H1 (cell line): ENCODE results near the gene ACSF2. TPM values are rescaled to one million over a fixed set of nuclear protein-coding genes. Genes with fewer than 3 reads are reported as not detected.

Experiments used
- CTCF ChIA-PET: fragments of 300-600 bp; sonication (Branson Sonifier 250); formaldehyde crosslinking; loops from one replicate; lab custom pipeline; 2021; ENCODE audit not compliant: partially characterized antibody; lab: Charles Lee
- POLR2A ChIA-PET: fragments of 300-600 bp; sonication (Branson Sonifier 250); formaldehyde crosslinking; loops from one replicate; lab custom pipeline; 2021; ENCODE audit warnings: inconsistent platforms; ENCODE audit not compliant: partially characterized antibody; lab: Charles Lee
- DNase-seq, 2 experiments: peaks; one replicate each; pipeline versions ENCODE4 v3.0.0 to v3.0.0-alpha.2; 2010 to 2022; ENCODE audit warnings: low spot score in 2 of 2, low read depth in 1 of 2, mixed read lengths in 1 of 2
- FAIRE-seq: peaks from 2 replicates; lab custom pipeline; 2011; peaks lifted over from hg19 to GRCh38; lab: Jason Lieb, UNC
- H2AFZ ChIP-seq: 2 replicates; pipeline ENCODE4 v1.8.1; 2012; ENCODE audit warnings: low read length, inconsistent platforms
- H2AK5ac ChIP-seq: 2 replicates; pipeline ENCODE4 v1.6.1; 2013; ENCODE audit warnings: low read depth, low read length
- H2BK120ac ChIP-seq: replicated peaks from 2 replicates; pipeline ENCODE3; 2013; ENCODE audit warnings: low read depth, low read length, inconsistent platforms
- H2BK12ac ChIP-seq: 2 replicates; pipeline ENCODE4 v1.6.1; 2013; ENCODE audit warnings: low read depth, low read length
- H2BK15ac ChIP-seq: 2 replicates; pipeline ENCODE4 v1.6.1; 2013; ENCODE audit warnings: low read length
- H2BK20ac ChIP-seq: 2 replicates; pipeline ENCODE4 v1.6.1; 2013; ENCODE audit warnings: low read length
- H2BK5ac ChIP-seq: 2 replicates; pipeline ENCODE4 v1.6.1; 2013; ENCODE audit warnings: low read depth, low read length
- H3K14ac ChIP-seq: 2 replicates; pipeline ENCODE4 v1.6.1; 2013; ENCODE audit warnings: inconsistent platforms; ENCODE audit not compliant: insufficient read length
- H3K18ac ChIP-seq: 2 replicates; pipeline ENCODE4 v1.6.1; 2013; ENCODE audit warnings: low read length; ENCODE audit errors: extremely low read depth
- H3K23ac ChIP-seq: 2 replicates; pipeline ENCODE4 v1.6.1; 2013; ENCODE audit warnings: inconsistent platforms; ENCODE audit not compliant: insufficient read length
- H3K23me2 ChIP-seq: 2 replicates; pipeline ENCODE4 v1.6.1; 2013; ENCODE audit warnings: low read depth, low read length
- H3K27ac ChIP-seq: 2 replicates; pipeline ENCODE4 v1.6.1; 2011; ENCODE audit warnings: low read depth, low read length, inconsistent platforms
- H3K27me3 ChIP-seq, 4 experiments: replicated peaks in 1 of 4; 1 replicate in 1 of 4; 2 replicates in 3 of 4; pipeline versions ENCODE4 v1.6.1 to v1.8.1; 2011 to 2013; ENCODE audit warnings: low read length in 3 of 4, mild to moderate bottlenecking in 3 of 4, inconsistent platforms in 2 of 4, mixed read lengths in 2 of 4, moderate library complexity in 1 of 4; ENCODE audit not compliant: control insufficient read depth in 3 of 4, insufficient read depth in 3 of 4; ENCODE audit errors: extremely low read depth in 1 of 4
- H3K36me3 ChIP-seq, 4 experiments: 2 replicates each; pipeline versions ENCODE4 v1.6.1 to v1.8.1; 2011 to 2013; ENCODE audit warnings: mild to moderate bottlenecking in 4 of 4, low read length in 3 of 4, moderate library complexity in 2 of 4, control low read depth in 1 of 4, inconsistent platforms in 1 of 4; ENCODE audit not compliant: insufficient read depth in 4 of 4, control insufficient read depth in 2 of 4
- H3K4ac ChIP-seq: replicated peaks from 2 replicates; pipeline ENCODE3; 2013; ENCODE audit warnings: low read length, low read depth, mixed read lengths, inconsistent platforms; ENCODE audit not compliant: insufficient read length
- H3K4me1 ChIP-seq, 4 experiments: replicated peaks in 1 of 4; 1 replicate in 1 of 4; 2 replicates in 3 of 4; pipeline versions ENCODE4 v1.6.1 to v1.8.1; 2011 to 2013; ENCODE audit warnings: low read length in 3 of 4, inconsistent platforms in 2 of 4, mixed read lengths in 1 of 4; ENCODE audit not compliant: insufficient read depth in 4 of 4, control insufficient read depth in 3 of 4
- H3K4me2 ChIP-seq, 2 experiments: 2 replicates each; pipeline versions ENCODE4 v1.6.1 to v1.8.1; 2011 to 2013; ENCODE audit warnings: low read depth in 2 of 2, low read length in 2 of 2, control low read depth in 1 of 2, inconsistent platforms in 1 of 2, mild to moderate bottlenecking in 1 of 2; ENCODE audit not compliant: insufficient read depth in 1 of 2
- H3K4me3 ChIP-seq, 4 experiments: fragments of 200-600, 300-600 bp in 1 of 4; sonication (generic), shearing (Covaris generic), sonication (Bioruptor Twin) in 1 of 4; 2 replicates each; pipeline versions ENCODE4 v1.5.1 to v1.8.1; 2011 to 2016; ENCODE audit warnings: low read length in 4 of 4, low read depth in 3 of 4, control low read depth in 2 of 4, inconsistent platforms in 2 of 4, mild to moderate bottlenecking in 2 of 4, mixed read lengths in 1 of 4, moderate library complexity in 1 of 4; ENCODE audit not compliant: insufficient read depth in 2 of 4; ENCODE audit errors: extremely low read depth in 1 of 4
- H3K56ac ChIP-seq: replicated peaks from 2 replicates; pipeline ENCODE3; 2013; ENCODE audit warnings: low read depth, mild to moderate bottlenecking, mixed read lengths, low read length, inconsistent platforms; ENCODE audit not compliant: insufficient read length
- H3K79me1 ChIP-seq: 2 replicates; pipeline ENCODE4 v1.6.1; 2013; ENCODE audit warnings: low read depth, low read length, control low read depth
- H3K79me2 ChIP-seq, 2 experiments: 2 replicates each; pipeline versions ENCODE4 v1.6.1 to v1.8.1; 2012 to 2013; ENCODE audit warnings: low read length in 2 of 2, mild to moderate bottlenecking in 2 of 2, inconsistent platforms in 1 of 2; ENCODE audit not compliant: insufficient read depth in 2 of 2, control insufficient read depth in 1 of 2
- H3K9ac ChIP-seq, 4 experiments: replicated peaks in 1 of 4; 1 replicate in 1 of 4; 2 replicates in 3 of 4; pipeline versions ENCODE4 v1.6.1 to v1.8.1; 2011 to 2013; ENCODE audit warnings: low read depth in 3 of 4, low read length in 3 of 4, control low read depth in 2 of 4, mild to moderate bottlenecking in 2 of 4, moderate library complexity in 2 of 4, inconsistent platforms in 1 of 4; ENCODE audit errors: extremely low read depth in 1 of 4
- H3K9me3 ChIP-seq, 2 experiments: 2 replicates each; pipeline versions ENCODE4 v1.6.1 to v1.8.1; 2012 to 2013; ENCODE audit warnings: mild to moderate bottlenecking in 2 of 2, moderate library complexity in 2 of 2, control low read depth in 1 of 2, inconsistent platforms in 1 of 2, low read depth in 1 of 2, low read length in 1 of 2, mixed read lengths in 1 of 2; ENCODE audit not compliant: insufficient read depth in 2 of 2
- H4K20me1 ChIP-seq, 2 experiments: replicated peaks in 1 of 2; 2 replicates each; pipeline versions ENCODE3 to v1.8.1; 2011 to 2013; ENCODE audit warnings: inconsistent platforms in 2 of 2, low read length in 2 of 2, mild to moderate bottlenecking in 1 of 2; ENCODE audit not compliant: insufficient read depth in 2 of 2, control insufficient read depth in 1 of 2
- H4K5ac ChIP-seq: 2 replicates; pipeline ENCODE4 v1.6.1; 2013; ENCODE audit warnings: low read length, low read depth, mixed read lengths, inconsistent platforms; ENCODE audit not compliant: insufficient read length
- H4K8ac ChIP-seq: 2 replicates; pipeline ENCODE4 v1.8.0; 2013; ENCODE audit warnings: mild to moderate bottlenecking, moderate library complexity, low read length, inconsistent platforms; ENCODE audit not compliant: insufficient read depth; ENCODE audit errors: extremely low read depth
- H4K91ac ChIP-seq: replicated peaks from 2 replicates; pipeline ENCODE3; 2013; ENCODE audit warnings: low read length, mixed read lengths, inconsistent platforms; ENCODE audit not compliant: insufficient read length
- BCL11A ChIP-seq, 2 experiments: IDR thresholded peaks; one replicate each; pipeline ENCODE4 v1.6.1; 2011; ENCODE audit warnings: low read depth in 2 of 2, low read length in 2 of 2, mild to moderate bottlenecking in 2 of 2
- JUND ChIP-seq: IDR thresholded peaks from 2 replicates; pipeline ENCODE4 v1.6.1; 2011; ENCODE audit warnings: mild to moderate bottlenecking, improper control_type of control experiment, low read length
- RNF2 ChIP-seq: fragments of 200-900, 300-1000 bp; sonication (generic); IDR thresholded peaks from 2 replicates; pipeline ENCODE4 v1.7.1; 2016; ENCODE audit warnings: borderline replicate concordance, low read depth, mild to moderate bottlenecking, antibody characterized with exemption, low read length; ENCODE audit not compliant: poor library complexity, severe bottlenecking; ENCODE audit errors: missing control alignments
- SIN3A ChIP-seq, 2 experiments: IDR thresholded peaks in 1 of 2; conservative IDR thresholded peaks in 1 of 2; 2 replicates each; pipeline ENCODE4 v1.6.1; 2011 to 2012; ENCODE audit warnings: low read length in 2 of 2, improper control_type of control experiment in 1 of 2, low read depth in 1 of 2, mild to moderate bottlenecking in 1 of 2
- SIX5 ChIP-seq: IDR thresholded peaks from 2 replicates; pipeline ENCODE4 v1.6.1; 2011; ENCODE audit warnings: mild to moderate bottlenecking, low read depth, low read length
- SP1 ChIP-seq: IDR thresholded peaks from 2 replicates; pipeline ENCODE4 v1.6.1; 2011; ENCODE audit warnings: low read depth, low read length
- SP2 ChIP-seq: IDR thresholded peaks from 2 replicates; pipeline ENCODE4 v1.6.1; 2012; ENCODE audit warnings: mild to moderate bottlenecking, low read length, inconsistent platforms
- TCF12 ChIP-seq: IDR thresholded peaks from 2 replicates; pipeline ENCODE4 v1.6.1; 2011; ENCODE audit warnings: low read depth, mild to moderate bottlenecking, low read length
- WGBS, 2 experiments: shearing (Covaris generic) in 1 of 2; methylation state at CpG; one replicate each; pipeline versions ENCODE4 v1.1.6 to v1.1.7; 2013 to 2015; ENCODE audit warnings: low lambda C conversion rate in 2 of 2, mixed read lengths in 2 of 2, inconsistent platforms in 1 of 2, low coverage in 1 of 2, missing lambda C conversion rate in 1 of 2; ENCODE audit not compliant: insufficient replicate concordance in 2 of 2, insufficient coverage in 1 of 2, insufficient read length in 1 of 2; ENCODE audit errors: extremely low coverage in 1 of 2, missing lambda C conversion rate in 1 of 2; 5-methylcytosine and 5-hydroxymethylcytosine counted together
- polyA plus RNA-seq, 7 experiments: library from polyadenylated mRNA; depleted of rRNA in 3 of 7; stranded (reverse) in 5 of 7; unstranded in 2 of 7; fragments of >200 nt in 5 of 7; fragments of 200-250 nt in 2 of 7; gene quantifications; 1 replicate in 5 of 7; 2 replicates in 1 of 7; 4 replicates in 1 of 7; pipeline versions ENCODE4 v1.2.1 to v1.2.3, GENCODE V29; 2011 to 2013; ENCODE audit warnings: missing spikeins in 2 of 7, mixed read lengths in 2 of 7
- total RNA-seq: library from RNA; stranded (reverse); fragmentation: NEBNext Ultra II Directional; extraction: Animal tissue kit (Norgen Biotek cat#: 25700); gene quantifications from 2 replicates; pipeline ENCODE4 v1.2.1, GENCODE V29; 2021
- TF ChIP-seq, protein P1 (sequence below): IDR thresholded peaks from 2 replicates; pipeline ENCODE4 v1.6.1; 2011; ENCODE audit warnings: low read length, improper control_type of control experiment

ACSF2 gene
- total and polyA plus RNA-seq, 2 of the 8 experiments (the other 6 are each of a cell fraction or from before 2014, with no cell fraction given), result 14.5 to 16.3 TPM

DNA sequence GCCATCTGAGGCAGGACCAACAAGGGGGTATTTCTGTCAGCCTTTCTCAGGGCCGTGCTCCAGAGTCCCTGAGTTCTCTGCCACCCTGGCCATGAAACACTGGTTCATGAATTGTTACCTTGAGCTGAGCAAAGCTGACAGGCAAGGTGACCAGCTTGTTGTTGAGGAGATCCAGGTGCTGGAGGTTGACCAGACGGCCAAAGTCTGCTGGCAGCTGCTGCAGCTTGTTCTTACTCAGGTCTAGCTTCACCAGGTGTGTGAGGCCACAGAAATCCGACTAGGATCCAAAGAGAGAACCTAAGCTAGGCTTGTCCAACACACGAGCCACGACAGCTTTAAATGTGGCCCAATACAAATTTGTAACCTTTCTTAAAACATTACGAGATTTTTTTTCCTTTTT lies 33.4 kb upstream of the ACSF2 start:
- Histone ChIP-seq H3K9ac (no peak overlapping the region), H3K79me2 (peaks cover 0 to 18% of the 10 kb centered on the region in 2 experiments; a peak in 3 of 4 replicates), H2BK20ac (no peak overlapping the region), H4K8ac (no peak overlapping the region), H2BK5ac (no peak overlapping the region), H3K23me2 (peaks cover 7% of the 10 kb centered on the region; the same call in 1 of the 2 replicates), H3K9me3 (no peaks in the 10 kb centered on the region), H2BK12ac (no peak overlapping the region), H3K27ac (no peak overlapping the region), H3K4me1 (no peaks in the 10 kb centered on the region; a peak in 3 of 7 replicates), H2AK5ac (no peak overlapping the region), H3K4me2 (no peak overlapping the region), H3K4me3 (no peak overlapping the region), H4K20me1 (peaks cover 4 to 20% of the 10 kb centered on the region in 2 experiments), H3K14ac (no peak overlapping the region), H2BK15ac (no peak overlapping the region), H4K5ac (no peak overlapping the region), H3K56ac (no peak overlapping the region), H2BK120ac (no peak overlapping the region), H3K23ac (no peak overlapping the region), H3K18ac (no peak overlapping the region), H3K79me1 (peaks cover 5% of the 10 kb centered on the region), H4K91ac (no peak overlapping the region), H3K4ac (no peak overlapping the region), H2AFZ (no peak overlapping the region), H3K27me3 (no peaks in the 10 kb centered on the region), H3K36me3 (peaks cover 44 to 64% (median 62%) of the 10 kb centered on the region in 4 experiments)
- FAIRE-seq (no peak), DNase-seq (no peak)
- POLR2A ChIA-PET, result interaction anchor here (1.1 to 27.4 kb wide), 4 partner anchors 10 to 25 kb away, joined by 3 to 313 read pairs (median 5); partner anchors contain the start of genes EME1 and MRPL27
- WGBS, 2 experiments, result 91% methylated on average over 6 of the region's 6 CpGs; no CpG with 5 or more reads in 1 of the 2 experiments
- CTCF ChIA-PET, result interaction anchor here (1.4 to 3.5 kb wide), 3 partner anchors 11 to 39 kb away, joined by 4 to 30 read pairs (median 4); no protein-coding TSS in a partner anchor
- TF ChIP-seq SIN3A (conservative IDR thresholded peaks at IDR 0.05 in 1 of 2, IDR thresholded peaks at IDR 0.05 in 1 of 2; ENCODE audit: low read depth in 1 of 2, low read length in 2 of 2), result no peak
- no peak for TF ChIP-seq TCF12
- TF ChIP-seq SP2, result no peak
- TF ChIP-seq SP1, result no peak
- no peak for TF ChIP-seq JUND
- TF ChIP-seq, protein P1, sequence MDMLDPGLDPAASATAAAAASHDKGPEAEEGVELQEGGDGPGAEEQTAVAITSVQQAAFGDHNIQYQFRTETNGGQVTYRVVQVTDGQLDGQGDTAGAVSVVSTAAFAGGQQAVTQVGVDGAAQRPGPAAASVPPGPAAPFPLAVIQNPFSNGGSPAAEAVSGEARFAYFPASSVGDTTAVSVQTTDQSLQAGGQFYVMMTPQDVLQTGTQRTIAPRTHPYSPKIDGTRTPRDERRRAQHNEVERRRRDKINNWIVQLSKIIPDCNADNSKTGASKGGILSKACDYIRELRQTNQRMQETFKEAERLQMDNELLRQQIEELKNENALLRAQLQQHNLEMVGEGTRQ, result no peak
- no peak for TF ChIP-seq SIX5
- no peak for TF ChIP-seq RNF2
- TF ChIP-seq BCL11A (IDR thresholded peaks at IDR 0.05; ENCODE audit: low read depth in 2 of 2, low read length in 2 of 2), result no peak
